Measurements from ENCODE around the gene SDF2. TPM values are rescaled to one million over a fixed set of nuclear protein-coding genes. Genes with fewer than 3 reads are reported as not detected.

Gene SDF2
- total and polyA plus RNA-seq, 9 of the 15 experiments (the other 6 are each of a cell fraction or from before 2014, with no cell fraction given), result 41.2 to 132 (median 65.6) TPM

DNA sequence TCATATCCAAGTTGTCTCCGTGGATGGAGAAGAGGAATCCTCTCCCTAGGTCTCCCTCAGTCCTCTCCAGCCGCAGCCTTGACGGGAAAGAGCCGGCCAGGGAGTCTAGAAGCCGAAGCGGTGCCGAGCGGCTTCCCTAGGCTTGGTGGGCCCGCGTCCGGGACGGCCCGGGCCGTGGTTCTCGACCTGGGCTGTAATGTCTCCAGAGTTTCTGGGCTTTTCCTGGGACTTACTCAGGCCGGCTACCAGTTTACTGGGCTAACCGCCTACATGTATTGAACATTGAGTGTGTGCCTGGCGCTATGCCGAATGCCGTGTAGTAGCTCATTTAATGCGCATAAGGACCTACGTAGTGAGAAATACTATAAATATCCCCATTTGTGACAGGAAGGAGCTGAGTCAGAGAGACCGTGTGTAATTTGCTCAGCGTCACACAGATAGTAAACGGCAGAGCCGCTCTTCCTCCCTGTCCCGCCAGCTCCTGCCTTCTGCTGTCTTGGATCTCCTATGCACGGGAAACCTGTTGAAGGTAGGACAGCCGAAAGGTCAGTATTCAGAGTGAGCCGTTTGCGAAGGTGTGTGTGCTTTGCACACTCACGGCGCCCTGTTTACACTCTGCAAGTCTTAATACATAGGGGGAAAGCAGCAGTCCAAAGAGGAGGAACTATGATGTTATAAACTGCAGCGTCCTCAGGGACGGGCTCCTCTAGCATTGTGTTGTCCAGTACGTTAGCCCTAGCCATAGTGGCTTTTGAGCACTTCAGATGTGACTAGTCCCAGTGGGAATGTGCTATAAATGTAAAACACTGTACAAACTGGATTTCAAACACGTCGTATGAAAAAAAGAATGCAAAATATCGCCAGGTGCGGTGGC lies 62.2 kb downstream of the SDF2 start (continued):
- TF ChIP-seq NR4A1 (CRISPR knock-in tag; IDR thresholded peaks at IDR 0.05) (peak; percentile 51; the same call in 1 of the 2 replicates), NR4A1 (tag; IDR thresholded peaks at IDR 0.05) (0 out of 2 replicates have a peak, but pooled peaks have one; percentile 16), SMAD3 (CRISPR knock-in tag; conservative IDR thresholded peaks at IDR 0.05) (no peak), CREB1 (IDR thresholded peaks at IDR 0.05) (peak; percentile 47), CREB1 (CRISPR knock-in tag; IDR thresholded peaks at IDR 0.05) (peak; percentile 72; the same call in 1 of the 2 replicates), GTF2F1 (IDR thresholded peaks at IDR 0.05; ENCODE audit: low read depth, low read length) (no peak), MCM3 (IDR thresholded peaks at IDR 0.05) (no peak), KAT7 (CRISPR knock-in tag; IDR thresholded peaks at IDR 0.05; ENCODE audit: borderline replicate concordance) (peak; percentile 90; the same call in 1 of the 2 replicates), SMAD1 (IDR thresholded peaks at IDR 0.05; ENCODE audit: low read depth, low read length, partially characterized antibody) (no peak), ASH1L (IDR thresholded peaks at IDR 0.05; ENCODE audit: borderline replicate concordance, low read depth, partially characterized antibody) (no peak), RAD21 (CRISPR knock-in tag; conservative IDR thresholded peaks at IDR 0.05 in 1 of 2, IDR thresholded peaks at IDR 0.05 in 1 of 2) (no peak; a peak in 1 of 4 replicates), ATF6 (CRISPR knock-in tag; IDR thresholded peaks at IDR 0.05) (0 out of 2 replicates have a peak, but pooled peaks have one; percentile 49), ESRRB (CRISPR knock-in tag; IDR thresholded peaks at IDR 0.05; ENCODE audit: borderline replicate concordance) (no peak), ZNF212 (CRISPR knock-in tag; IDR thresholded peaks at IDR 0.05) (no peak), SMARCA5 (IDR thresholded peaks at IDR 0.05) (peak; percentile 83; the same call in 1 of the 2 replicates), RBM17 (IDR thresholded peaks at IDR 0.05; ENCODE audit: borderline replicate concordance, low read depth, low read length) (no peak), HNRNPH1 (optimal IDR thresholded peaks at IDR 0.05; ENCODE audit: low read depth, low read length) (no peak), POLR2H (tag; IDR thresholded peaks at IDR 0.05; ENCODE audit: low read depth) (peak; percentile 78), ARID1B (IDR thresholded peaks at IDR 0.05) (peak; percentile 44), ETS2 (tag; IDR thresholded peaks at IDR 0.05; ENCODE audit: borderline replicate concordance, poor library complexity, severe bottlenecking) (no peak), SETDB1 (IDR thresholded peaks at IDR 0.05; ENCODE audit: low read length) (no peak), ARNT (IDR thresholded peaks at IDR 0.05) (peak in 1 of 2 experiments; percentile 40; a peak in 1 of 4 replicates)
